Kidney tubule cell (primary cell): Measurements from ENCODE around the gene APOL1.
"Not testable (repeated sequence)": the region's sequence is repeated elsewhere in the genome, so short reads cannot be mapped to it uniquely, and the experiment has no call there.

ENCODE experiments used
- DNase-seq: peaks from one replicate; pipeline ENCODE4 v3.0.0-alpha.2; 2018; ENCODE audit warnings: low spot score

Gene APOL1

GRCh38 chr22:36252754-36253522 lies at the start of gene APOL1:
APOL1 (plus strand) TSS chr22:36253133; CDS start chr22:36254956, 1,823 bp downstream.
- DNase-seq = peak; percentile 78

GRCh38 chr22:36203441-36203840 lies 49.5 kb upstream of the APOL1 start:
- not testable (repeated sequence) for DNase-seq

- DNase-seq = no peak
Measured at GRCh38 chr22:36204001-36204631, 48.8 kb upstream of the APOL1 start.

GRCh38 chr22:36204632-36205015 lies 48.3 kb upstream of the APOL1 start:
- no peak for DNase-seq

- not testable (repeated sequence) for DNase-seq
Measured at GRCh38 chr22:36205573-36205972, 47.4 kb upstream of the APOL1 start.

GRCh38 chr22:36206255-36206654 lies 46.7 kb upstream of the APOL1 start:
- DNase-seq = no peak

GRCh38 chr22:36208162-36208765 lies 44.7 kb upstream of the APOL1 start:
- DNase-seq = no peak

GRCh38 chr22:36208914-36209313 lies 44.0 kb upstream of the APOL1 start:
- no peak for DNase-seq

- not testable (repeated sequence) for DNase-seq
Measured at GRCh38 chr22:36209488-36209908, 43.4 kb upstream of the APOL1 start.

GRCh38 chr22:36210224-36210623 lies 42.7 kb upstream of the APOL1 start:
- DNase-seq = no peak

- DNase-seq = peak; percentile 50
Measured at GRCh38 chr22:36211237-36211861, 41.6 kb upstream of the APOL1 start.

GRCh38 chr22:36212901-36213300 lies 40.0 kb upstream of the APOL1 start:
- no peak for DNase-seq

GRCh38 chr22:36213586-36213985 lies 39.3 kb upstream of the APOL1 start:
- no peak for DNase-seq

- no peak for DNase-seq
Measured at GRCh38 chr22:36215981-36216380, 37.0 kb upstream of the APOL1 start.

- no peak for DNase-seq
Measured at GRCh38 chr22:36218648-36219193, 34.2 kb upstream of the APOL1 start.

GRCh38 chr22:36220451-36220921 lies 32.4 kb upstream of the APOL1 start:
- no peak for DNase-seq

GRCh38 chr22:36221799-36222751 lies 30.9 kb upstream of the APOL1 start:
- peak; percentile 44 for DNase-seq

- DNase-seq = no peak
Measured at GRCh38 chr22:36222887-36223450, 30.0 kb upstream of the APOL1 start.

- DNase-seq = no peak
Measured at GRCh38 chr22:36223504-36223903, 29.4 kb upstream of the APOL1 start.

GRCh38 chr22:36224245-36224644 lies 28.7 kb upstream of the APOL1 start:
- peak; percentile 50 for DNase-seq
